Mucosa of descending colon (tissue), 3 donors: Measurements from ENCODE around the gene FAM222B. TPM values are rescaled to one million over a fixed set of nuclear protein-coding genes. Genes with fewer than 3 reads are reported as not detected.
"Not testable (repeated sequence)": the region's sequence is repeated elsewhere in the genome, so short reads cannot be mapped to it uniquely, and the experiment has no call there.

Source experiments
- ATAC-seq: fragments of 200-7000 bp; cut with Tn5 transposase; one replicate; pipeline ENCODE4 v1.9.1; 2020; ENCODE audit warnings: mild to moderate bottlenecking, moderate library complexity
- DNase-seq, 3 donors: peaks; one replicate each; pipeline ENCODE4 v3.0.0-alpha.2; 2020
- H3K36me3 ChIP-seq: fragments of 200-600 bp; one replicate; pipeline ENCODE4 v1.8.0; 2021; ENCODE audit warnings: low read depth, mild to moderate bottlenecking
- H3K4me1 ChIP-seq: fragments of 200-600 bp; one replicate; pipeline ENCODE4 v1.8.0; 2021; ENCODE audit warnings: low read depth, mild to moderate bottlenecking
- H3K4me3 ChIP-seq: fragments of 200-600 bp; one replicate; pipeline ENCODE4 v1.8.0; 2021; ENCODE audit warnings: mild to moderate bottlenecking
- H3K9me3 ChIP-seq: fragments of 200-600 bp; one replicate; pipeline ENCODE4 v1.8.0; 2021; ENCODE audit warnings: mild to moderate bottlenecking
- CTCF ChIP-seq: fragments of 200-600 bp; IDR thresholded peaks from one replicate; pipeline ENCODE4 v1.8.0; 2022; ENCODE audit warnings: antibody characterized with exemption, mild to moderate bottlenecking
- intact Hi-C, 2 donors: fragments of 100-400 bp; cut with DNase I in 1 of 2; cut with micrococcal nuclease in 1 of 2; formaldehyde crosslinking; loops; one replicate each; pipeline versions ENCODE4 v1.11.0 to v1.11.1; 2022; cut with DNase I, micrococcal nuclease
- total RNA-seq, 3 donors: library from RNA; stranded (reverse); fragmentation: NEBNext Ultra II Directional in 2 of 3; extraction: Animal tissue kit (Norgen Biotek cat#: 25700) in 2 of 3; gene quantifications; one replicate each; pipeline versions ENCODE4 v1.2.1 to v1.2.4, GENCODE V29; 2021 to 2023
- donor health status: DM: no; HTN: no; CAD: no; lungs with moderate emphysema.
- donor health status: DM: no; HTN: no; CAD: no.
- donor health status: DM: no; HTN: yes; CAD: no.

The FAM222B gene
- total RNA-seq, 3 donors from 2014 or later, result 25.3 to 40.0 (median 30.0) TPM

- Histone ChIP-seq H3K4me1 (no peaks in the 10 kb centered on the region), H3K4me3 (peak within 1 kb of the TSS; percentile 25), H3K9me3 (no peaks in the 10 kb centered on the region), H3K36me3 (no peaks in the 10 kb centered on the region)
- no peak for TF ChIP-seq CTCF
- ATAC-seq, result peak; percentile 100
- intact Hi-C loops, result no loop called here
- DNase-seq, result peak; percentile 87 to 90 (median 89)
Observed at GRCh38 chr17:28854457-28855335, 12.1 kb upstream of the FAM222B start, which contains the start of gene ERAL1. Gene ERAL1 (plus strand): TSS chr17:28855016. CDS start chr17:28855035, 19 bp downstream.

GRCh38 chr17:28853295-28853694 is 10.7 kb upstream of the FAM222B start:
- Histone ChIP-seq H3K9me3 (no peaks in the 10 kb centered on the region), H3K4me1 (no peaks in the 10 kb centered on the region), H3K36me3 (no peaks in the 10 kb centered on the region), H3K4me3 (no peak overlapping the region)
- no peak for ATAC-seq
- no peak for TF ChIP-seq CTCF
- intact Hi-C loops, result no loop called here
- DNase-seq, result no peak

- no peak overlapping the region for H3K4me3 ChIP-seq
- no peaks in the 10 kb centered on the region for H3K9me3 ChIP-seq
- no peak for ATAC-seq
- peak in 1 of 3 donors; percentile 5 for DNase-seq
- no peaks in the 10 kb centered on the region for H3K36me3 ChIP-seq
- TF ChIP-seq CTCF, result no peak
- H3K4me1 ChIP-seq, result no peaks in the 10 kb centered on the region
- intact Hi-C loops, result no loop called here
Observed at GRCh38 chr17:28849281-28849680, 6.7 kb upstream of the FAM222B start.

GRCh38 chr17:28848667-28849066 is 6.1 kb upstream of the FAM222B start:
- intact Hi-C loops, H3K9me3 ChIP-seq, H3K36me3 ChIP-seq, H3K4me3 ChIP-seq, H3K4me1 ChIP-seq: not testable (repeated sequence)
- DNase-seq, result peak; percentile 52 to 54 (median 53)
- ATAC-seq, result peak; percentile 79

- H3K4me1 ChIP-seq, H3K36me3 ChIP-seq, ATAC-seq, H3K9me3 ChIP-seq, intact Hi-C loops, H3K4me3 ChIP-seq: not testable (repeated sequence)
- DNase-seq, result peak in 1 of 3 donors; percentile 17
Observed at GRCh38 chr17:28846699-28847098, 4.1 kb upstream of the FAM222B start.

GRCh38 chr17:28846231-28846630 is 3.6 kb upstream of the FAM222B start:
- no peak for ATAC-seq
- intact Hi-C loops, result no loop called here
- Histone ChIP-seq H3K36me3 (no peaks in the 10 kb centered on the region), H3K9me3 (no peaks in the 10 kb centered on the region), H3K4me3 (no peak overlapping the region), H3K4me1 (peaks cover 7% of the 10 kb centered on the region)
- peak in 1 of 3 donors; percentile 15 for DNase-seq
- TF ChIP-seq CTCF, result no peak
